Adrenal gland (tissue), 5 donors: ENCODE data around the gene AKT1S1.

ENCODE experiments used
- CTCF ChIP-seq, 6 experiments: fragments of 450-650 bp in 4 of 6; fragments of 200-600 bp in 2 of 6; sonication (generic) in 1 of 6; IDR thresholded peaks; 1 replicate in 5 of 6; 2 replicates in 1 of 6; pipeline versions ENCODE4 v1.5.1 to v1.8.0; 2016 to 2021; ENCODE audit warnings: antibody characterized with exemption in 6 of 6, mild to moderate bottlenecking in 2 of 6, moderate library complexity in 1 of 6
- POLR2A ChIP-seq, 2 donors: fragments of 450-650 bp; IDR thresholded peaks; one replicate each; pipeline ENCODE4 v1.6.1; 2017; ENCODE audit warnings: antibody characterized with exemption in 2 of 2, mild to moderate bottlenecking in 2 of 2, moderate library complexity in 1 of 2
- donor health status: DM: no; HTN: no; CAD: no.

GRCh38 chr19:49853852-49854377, 23.2 kb downstream of the AKT1S1 start:
- TF ChIP-seq CTCF (IDR thresholded peaks at IDR 0.05) (no peak), POLR2A (IDR thresholded peaks at IDR 0.05) (no peak)
